Measurements from ENCODE around the gene KANSL1.

The KANSL1 gene

DNA sequence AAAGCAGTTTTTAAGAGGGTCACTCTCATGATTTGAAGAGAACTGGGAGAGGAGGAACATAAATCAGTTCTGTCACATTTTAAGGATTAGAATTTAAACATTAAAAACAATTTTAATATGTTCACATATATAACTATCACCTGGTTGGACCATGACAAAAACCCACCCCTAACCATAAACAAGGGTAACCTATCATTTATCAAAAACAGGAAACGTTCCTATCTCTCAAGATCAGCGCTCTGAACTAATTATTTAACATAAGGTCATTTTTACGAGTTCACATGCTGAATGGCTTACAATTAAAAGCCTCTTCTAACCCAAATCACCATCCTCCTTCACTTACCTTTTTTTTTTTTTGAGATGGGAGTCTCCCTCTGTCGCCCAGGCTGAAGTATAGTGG lies 45.0 kb downstream of the KANSL1 start:
- no peaks in the 10 kb centered on the region for H3K9me3 ChIP-seq
- DNase-seq = no peak
- no peaks in the 10 kb centered on the region for H3K27me3 ChIP-seq
- intact Hi-C loops (cut with DNase I; ENCODE audit: low total_unique reads) = no loop called here
- no peaks in the 10 kb centered on the region for H3K36me3 ChIP-seq
- H3K27ac ChIP-seq = no peak overlapping the region
- peaks cover 0 to 69% (median 37%) of the 10 kb centered on the region in 4 donors for H3K4me1 ChIP-seq
- H3K4me3 ChIP-seq = no peak overlapping the region
- TF ChIP-seq CTCF (IDR thresholded peaks at IDR 0.05) = no peak

- Histone ChIP-seq H3K4me1 (peaks cover 0 to 69% (median 32%) of the 10 kb centered on the region in 4 donors), H3K27me3 (no peaks in the 10 kb centered on the region)
These were observed 45.9 kb downstream of the KANSL1 start for GRCh38 chr17:46147296-46147695.

DNA sequence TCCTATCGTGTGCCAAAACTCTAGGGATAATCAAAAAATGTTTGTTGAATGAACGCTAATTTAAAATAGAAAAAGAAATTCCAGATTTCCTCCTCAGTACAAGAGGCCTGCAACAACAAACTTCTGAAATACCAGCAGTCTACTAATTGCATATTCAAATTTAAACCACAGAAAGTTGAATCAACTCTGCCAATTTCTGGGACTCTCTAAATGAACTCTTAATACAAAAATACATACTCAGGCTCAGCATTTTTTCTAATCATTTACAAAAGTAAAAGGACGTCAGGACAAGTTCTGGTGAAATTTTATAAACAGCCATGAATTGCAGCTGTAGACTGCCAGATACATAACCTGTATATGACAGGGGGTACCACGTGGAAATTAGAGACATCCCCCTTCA lies 49.0 kb downstream of the KANSL1 start:
- no peak for DNase-seq
- intact Hi-C loops (cut with DNase I; ENCODE audit: low total_unique reads) = no loop called here
- Histone ChIP-seq H3K27me3 (no peaks in the 10 kb centered on the region), H3K36me3 (no peaks in the 10 kb centered on the region), H3K4me1 (peaks cover 0 to 72% (median 32%) of the 10 kb centered on the region in 4 donors), H3K4me3 (no peak overlapping the region), H3K9me3 (no peaks in the 10 kb centered on the region), H3K27ac (no peak overlapping the region)
- TF ChIP-seq CTCF (IDR thresholded peaks at IDR 0.05) = no peak

More at GRCh38 chr17:46147296-46147695, 45.9 kb downstream of the KANSL1 start:
- intact Hi-C loops (cut with DNase I; ENCODE audit: low total_unique reads) = no loop called here
- no peak for DNase-seq
- H3K36me3 ChIP-seq = no peaks in the 10 kb centered on the region
- no peaks in the 10 kb centered on the region for H3K9me3 ChIP-seq
- no peak overlapping the region for H3K4me3 ChIP-seq
- no peak overlapping the region for H3K27ac ChIP-seq
- no peak for TF ChIP-seq CTCF (IDR thresholded peaks at IDR 0.05)

GRCh38 chr17:46143827-46144236 lies 49.4 kb downstream of the KANSL1 start:
- Histone ChIP-seq H3K27me3 (no peaks in the 10 kb centered on the region), H3K4me3 (no peak overlapping the region), H3K9me3 (no peaks in the 10 kb centered on the region), H3K36me3 (no peaks in the 10 kb centered on the region), H3K27ac (no peak overlapping the region), H3K4me1 (peaks cover 0 to 76% (median 36%) of the 10 kb centered on the region in 4 donors)
- DNase-seq = no peak
- intact Hi-C loops (cut with DNase I; ENCODE audit: low total_unique reads) = no loop called here
- no peak for TF ChIP-seq CTCF (IDR thresholded peaks at IDR 0.05)

DNA sequence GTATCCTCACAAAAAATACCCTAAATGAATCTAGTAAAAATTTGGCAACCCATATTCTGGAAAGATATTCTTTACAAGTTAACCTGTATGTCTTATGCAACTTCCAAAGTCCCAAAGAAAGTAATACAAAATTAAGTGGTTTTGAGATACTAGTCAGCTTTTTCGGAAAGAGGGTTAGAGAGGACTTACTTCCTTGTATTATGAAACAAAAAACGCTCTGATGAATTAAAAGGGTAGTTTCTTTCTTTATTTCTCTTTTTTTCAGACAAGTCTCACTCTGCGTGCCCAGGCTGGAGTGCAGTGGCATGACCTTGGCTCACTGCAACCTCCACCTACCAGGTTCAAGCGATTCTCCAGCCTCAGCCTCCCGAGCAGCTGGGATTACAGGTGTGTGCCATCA lies 51.6 kb downstream of the KANSL1 start:
- no peak overlapping the region for H3K27ac ChIP-seq
- H3K27me3 ChIP-seq = no peaks in the 10 kb centered on the region
- no peaks in the 10 kb centered on the region for H3K36me3 ChIP-seq
- H3K4me3 ChIP-seq = no peak overlapping the region
- DNase-seq = no peak
- H3K9me3 ChIP-seq = no peaks in the 10 kb centered on the region
- peaks cover 0 to 92% (median 45%) of the 10 kb centered on the region in 4 donors for H3K4me1 ChIP-seq
- intact Hi-C loops (cut with DNase I; ENCODE audit: low total_unique reads) = no loop called here
- no peak for TF ChIP-seq CTCF (IDR thresholded peaks at IDR 0.05)

DNA sequence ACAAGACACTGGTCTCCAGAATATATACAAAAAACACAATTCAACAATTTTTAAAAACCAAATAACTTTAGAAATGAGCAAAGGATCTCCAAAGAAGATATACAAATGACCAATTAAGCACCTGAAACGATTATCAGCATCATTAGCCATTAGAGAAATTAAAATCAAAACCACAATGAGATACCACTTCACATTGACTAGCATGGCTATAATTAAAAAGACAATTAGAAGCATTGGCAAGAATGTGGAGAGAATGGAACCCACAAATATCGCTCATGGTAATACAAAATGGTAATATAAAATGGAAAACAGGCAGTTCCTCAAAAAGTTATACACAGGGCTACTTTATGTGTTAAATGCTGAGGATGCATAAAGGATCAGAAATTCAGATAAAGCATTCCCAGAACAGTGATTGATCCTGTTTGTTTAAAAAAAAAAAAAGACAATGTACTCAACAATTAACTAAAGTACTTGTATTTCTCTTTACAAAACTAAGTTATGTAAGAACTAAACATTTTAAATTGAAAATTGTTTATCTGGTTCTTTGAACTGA lies 52.5 kb downstream of the KANSL1 start:
- no peak for DNase-seq
- intact Hi-C loops (cut with DNase I; ENCODE audit: low total_unique reads) = no loop called here
- Histone ChIP-seq H3K27me3 (no peaks in the 10 kb centered on the region), H3K9me3 (no peaks in the 10 kb centered on the region), H3K36me3 (no peaks in the 10 kb centered on the region), H3K4me1 (peaks cover 0 to 99% (median 47%) of the 10 kb centered on the region in 4 donors), H3K4me3 (no peak overlapping the region), H3K27ac (no peak overlapping the region)
- no peak for TF ChIP-seq CTCF (IDR thresholded peaks at IDR 0.05)

Data from tibial artery (tissue), 4 donors.